Activated CD4-positive, alpha-beta T cell treated with anti-CD3 and anti-CD28 coated beads for 36 hours (primary cell): ENCODE data around the gene FXR2. TPM values are rescaled to one million over a fixed set of nuclear protein-coding genes. Genes with fewer than 3 reads are reported as not detected.
"Not testable (repeated sequence)": the region's sequence is repeated elsewhere in the genome, so short reads cannot be mapped to it uniquely, and the experiment has no call there.

Experiments
- ATAC-seq: fragments of 200-7000 bp; cut with Tn5 transposase; one replicate; pipeline ENCODE4 v1.10.0; 2021; ENCODE audit warnings: mild to moderate bottlenecking, moderate library complexity
- CTCF ChIA-PET: fragments of 350-600 bp; sonication (Branson Sonifier 250); formaldehyde crosslinking; loops from one replicate; lab custom pipeline; 2021; ENCODE audit warnings: antibody characterized with exemption; lab: Charles Lee
- POLR2A ChIA-PET: fragments of 350-600 bp; sonication (Branson Sonifier 250); formaldehyde crosslinking; loops from one replicate; lab custom pipeline; 2021; ENCODE audit warnings: antibody characterized with exemption, inconsistent platforms; lab: Charles Lee
- DNase-seq: peaks from one replicate; pipeline ENCODE4 v3.0.0-alpha.2; 2020
- H3K27ac Mint-ChIP-seq: one replicate; pipeline ENCODE4 v1.8.0; 2021; ENCODE audit warnings: mixed read lengths
- H3K27me3 Mint-ChIP-seq: one replicate; pipeline ENCODE4 v1.8.0; 2021; ENCODE audit warnings: mixed read lengths
- H3K36me3 Mint-ChIP-seq: one replicate; pipeline ENCODE4 v1.8.0; 2021; ENCODE audit warnings: low read depth, mixed read lengths
- H3K4me1 Mint-ChIP-seq: one replicate; pipeline ENCODE4 v1.8.0; 2021; ENCODE audit warnings: mixed read lengths
- H3K4me3 Mint-ChIP-seq: one replicate; pipeline ENCODE4 v1.8.0; 2021; ENCODE audit warnings: mild to moderate bottlenecking, moderate library complexity, mixed read lengths
- H3K9me3 Mint-ChIP-seq: one replicate; pipeline ENCODE4 v1.8.0; 2021; ENCODE audit warnings: low read depth, mixed read lengths
- intact Hi-C, 2 experiments: fragments of 100-400 bp; cut with DNase I in 1 of 2; cut with micrococcal nuclease in 1 of 2; formaldehyde crosslinking; loops; one replicate each; pipeline versions ENCODE4 v1.14.2 to v1.15.1; 2022 to 2024; cut with DNase I, micrococcal nuclease
- total RNA-seq, 2 experiments: library from RNA; stranded (reverse); gene quantifications; one replicate each; pipeline ENCODE4 v1.2.3, GENCODE V29; 2021

The FXR2 gene
- total RNA-seq, 2 experiments from 2014 or later = 35.6 to 50.2 TPM

DNA sequence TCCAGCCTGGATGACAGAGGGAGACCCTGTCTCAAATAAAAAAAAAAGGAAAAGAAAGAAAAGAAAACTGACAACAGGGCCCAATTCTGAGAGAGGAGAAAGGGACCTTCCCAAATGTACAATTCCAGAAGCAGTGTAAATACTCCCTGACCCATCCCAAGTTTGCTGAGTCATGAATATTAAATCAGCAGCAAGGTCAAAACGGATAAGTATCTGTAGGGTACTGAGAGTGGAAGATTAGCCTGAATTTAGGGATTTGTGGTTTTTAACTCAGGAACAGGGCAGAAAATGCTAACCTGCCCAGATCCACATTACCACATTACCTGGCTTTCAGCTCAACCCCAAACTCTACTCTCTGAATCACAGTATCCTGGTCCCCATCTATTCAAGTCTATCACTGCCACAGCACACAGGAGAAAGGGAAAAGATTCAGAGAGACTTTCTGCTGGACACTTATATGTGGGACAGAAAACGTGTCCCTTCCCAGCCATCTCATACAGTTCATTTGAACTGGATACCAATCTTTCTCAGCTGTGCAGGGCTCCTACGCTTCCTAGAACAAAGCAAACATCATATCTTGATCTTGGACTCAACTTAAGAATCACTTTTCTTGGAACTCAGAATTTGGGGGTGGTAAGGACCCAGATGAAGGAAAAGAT lies 2.9 kb downstream of the FXR2 start:
- Mint-ChIP-seq H3K36me3 (peaks cover 14% of the 10 kb centered on the region), H3K27ac (no peak overlapping the region), H3K27me3 (no peaks in the 10 kb centered on the region), H3K4me1 (peaks cover 36% of the 10 kb centered on the region), H3K4me3 (peak overlapping the region; percentile 85), H3K9me3 (no peaks in the 10 kb centered on the region)
- intact Hi-C loops = no loop called here
- DNase-seq = no peak
- ChIA-PET POLR2A (no interaction called here), CTCF (interaction anchor here (0.6 kb wide), 1 partner anchor 84 kb away, joined by 3 read pairs; no protein-coding TSS in a partner anchor)
- ATAC-seq = no peak

DNA sequence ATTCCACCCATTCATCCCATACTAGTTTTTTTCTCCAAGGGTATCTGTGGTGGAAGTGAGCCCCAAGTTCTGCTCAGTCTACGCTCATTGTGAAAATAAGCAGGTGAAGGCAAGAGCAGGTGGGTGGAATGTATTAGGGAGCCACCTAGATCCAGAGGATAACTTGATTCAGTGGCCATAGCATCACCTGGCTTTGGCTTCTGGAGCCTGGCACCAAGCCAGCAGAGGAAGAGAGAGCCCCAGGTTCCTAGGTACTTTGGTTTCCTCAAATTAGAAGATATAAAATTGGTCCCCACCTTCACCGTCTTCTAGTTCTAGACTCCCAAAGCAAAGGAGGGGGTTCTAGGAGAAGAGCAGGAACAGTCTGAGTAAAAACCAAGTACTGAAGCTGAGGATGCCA lies 4.1 kb downstream of the FXR2 start:
- H3K4me3 Mint-ChIP-seq = no peak overlapping the region
- H3K27ac Mint-ChIP-seq = no peak overlapping the region
- intact Hi-C loops = no loop called here
- H3K4me1 Mint-ChIP-seq = peaks cover 40% of the 10 kb centered on the region
- ATAC-seq = no peak
- POLR2A ChIA-PET = no interaction called here
- H3K36me3 Mint-ChIP-seq = peaks cover 23% of the 10 kb centered on the region
- no peaks in the 10 kb centered on the region for H3K9me3 Mint-ChIP-seq
- no peaks in the 10 kb centered on the region for H3K27me3 Mint-ChIP-seq
- no peak for DNase-seq
- CTCF ChIA-PET = interaction anchor here (0.6 to 1.5 kb wide), 4 partner anchors 21 to 124 kb away, joined by 3 to 5 read pairs (median 3); no protein-coding TSS in a partner anchor

DNA sequence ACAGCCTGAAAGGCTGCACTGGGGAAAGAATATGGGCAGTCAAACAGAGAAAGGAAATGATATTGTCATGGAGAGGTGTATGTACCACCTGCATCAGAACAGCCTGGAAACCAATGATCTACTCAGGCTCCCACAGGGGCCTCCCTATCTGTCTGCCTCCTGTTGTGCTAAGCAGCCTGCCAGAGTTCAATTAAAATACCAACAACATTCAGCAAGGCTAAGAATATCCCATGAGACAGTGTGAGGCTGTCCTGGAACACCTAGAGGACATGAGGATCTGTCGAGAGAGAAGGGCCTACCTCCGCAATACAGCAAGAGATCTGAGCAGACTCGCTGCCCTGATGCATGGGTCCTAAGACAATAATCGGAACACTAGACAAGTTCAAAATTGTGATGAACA lies 8.4 kb downstream of the FXR2 start:
- H3K36me3 Mint-ChIP-seq = peaks cover 42% of the 10 kb centered on the region
- no peak overlapping the region for H3K4me3 Mint-ChIP-seq
- H3K27me3 Mint-ChIP-seq = no peaks in the 10 kb centered on the region
- H3K9me3 Mint-ChIP-seq = no peaks in the 10 kb centered on the region
- ChIA-PET POLR2A (no interaction called here), CTCF (interaction anchor here (0.6 kb wide), 1 partner anchor 17 kb away, joined by 3 read pairs; no protein-coding TSS in a partner anchor)
- H3K27ac Mint-ChIP-seq = no peak overlapping the region
- peaks cover 18% of the 10 kb centered on the region for H3K4me1 Mint-ChIP-seq
- no peak for DNase-seq
- peak; percentile 49 for ATAC-seq
- intact Hi-C loops = no loop called here

DNA sequence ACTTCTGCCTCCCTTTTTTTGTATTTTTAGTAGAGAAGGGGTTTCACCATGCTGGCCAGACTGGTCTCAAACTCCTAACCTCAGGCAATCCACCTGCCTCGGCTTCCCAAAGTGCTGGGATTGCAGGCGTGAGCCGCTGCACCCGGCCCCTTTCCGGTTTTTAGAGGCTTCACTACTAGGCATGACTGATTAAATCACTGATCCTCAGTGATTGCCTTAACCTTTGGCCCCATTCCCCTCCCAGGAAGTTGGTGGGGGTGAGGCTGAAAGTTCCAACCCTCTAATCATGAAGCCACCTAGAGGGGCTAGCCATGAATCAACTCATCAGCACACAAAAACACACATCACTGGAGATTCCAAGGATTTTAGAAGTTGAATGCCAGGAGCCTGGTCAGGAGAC lies 17.1 kb downstream of the FXR2 start:
- intact Hi-C loops, H3K4me3 Mint-ChIP-seq, H3K27ac Mint-ChIP-seq, H3K27me3 Mint-ChIP-seq, H3K4me1 Mint-ChIP-seq, ATAC-seq, CTCF ChIA-PET, H3K9me3 Mint-ChIP-seq, POLR2A ChIA-PET, DNase-seq: not testable (repeated sequence)
- peaks cover 64% of the 10 kb centered on the region for H3K36me3 Mint-ChIP-seq

GRCh38 chr17:7593296-7593695 lies 21.4 kb downstream of the FXR2 start:
- no peak for DNase-seq
- H3K27ac Mint-ChIP-seq = no peak overlapping the region
- ChIA-PET CTCF (interaction anchor here (0.7 to 1.5 kb wide), 3 partner anchors 15 to 548 kb away, joined by 3 read pairs; no protein-coding TSS in a partner anchor), POLR2A (interaction anchor here (0.6 kb wide), 1 partner anchor 144 kb away, joined by 3 read pairs; no protein-coding TSS in a partner anchor)
- H3K36me3 Mint-ChIP-seq = peaks cover 48% of the 10 kb centered on the region
- H3K4me1 Mint-ChIP-seq = no peaks in the 10 kb centered on the region
- no peak for ATAC-seq
- no peaks in the 10 kb centered on the region for H3K27me3 Mint-ChIP-seq
- no peak overlapping the region for H3K4me3 Mint-ChIP-seq
- intact Hi-C loops = no loop called here
- H3K9me3 Mint-ChIP-seq = no peaks in the 10 kb centered on the region

DNA sequence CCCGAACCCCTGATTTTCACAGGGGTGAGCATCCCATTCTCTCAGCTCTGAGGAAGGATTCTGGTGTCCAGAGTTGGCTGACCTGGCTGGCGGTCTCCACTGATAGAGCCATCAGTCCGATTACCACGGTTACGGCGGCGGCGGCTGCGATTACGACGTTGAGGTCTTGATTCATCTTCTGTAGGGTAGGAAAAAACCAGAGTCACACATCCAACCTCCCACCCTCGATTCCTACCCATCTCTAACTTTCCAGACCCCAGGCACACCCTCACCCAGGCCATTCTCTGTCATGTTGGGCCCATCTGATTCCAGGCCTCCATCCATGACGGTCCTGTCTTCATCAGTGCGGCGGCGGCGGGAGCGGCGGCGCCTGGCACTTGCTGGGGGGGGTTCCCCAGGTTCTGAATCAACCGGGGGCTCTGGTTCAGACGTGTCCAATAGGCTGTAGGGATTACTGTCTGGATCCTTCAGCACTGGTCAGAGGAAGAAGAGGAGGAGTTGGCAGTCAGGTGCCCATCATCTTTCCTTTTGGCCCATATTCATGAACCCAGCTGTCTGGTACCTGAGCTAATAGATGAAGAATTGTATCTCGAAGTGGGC lies 22.2 kb downstream of the FXR2 start:
- CTCF ChIA-PET = interaction anchor here (0.5 to 1.5 kb wide), 4 partner anchors 27 to 198 kb away, joined by 3 to 4 read pairs (median 3); partner anchors contain the start of gene PLSCR3
- Mint-ChIP-seq H3K4me3 (no peak overlapping the region), H3K36me3 (peaks cover 53% of the 10 kb centered on the region), H3K4me1 (peaks cover under 1% of the 10 kb centered on the region), H3K27ac (no peak overlapping the region), H3K27me3 (no peaks in the 10 kb centered on the region), H3K9me3 (no peaks in the 10 kb centered on the region)
- DNase-seq (no peak), ATAC-seq (no peak)
- intact Hi-C loops = no loop called here
- POLR2A ChIA-PET = no interaction called here

GRCh38 chr17:7591596-7591995 lies 23.1 kb downstream of the FXR2 start:
- ATAC-seq (no peak), DNase-seq (no peak)
- Mint-ChIP-seq H3K4me3 (no peak overlapping the region), H3K4me1 (peaks cover 5% of the 10 kb centered on the region), H3K9me3 (no peaks in the 10 kb centered on the region), H3K36me3 (peaks cover 50% of the 10 kb centered on the region), H3K27ac (no peak overlapping the region), H3K27me3 (no peaks in the 10 kb centered on the region)
- ChIA-PET CTCF (interaction anchor here (1.3 kb wide), 1 partner anchor 31 kb away, joined by 4 read pairs; no protein-coding TSS in a partner anchor), POLR2A (no interaction called here)
- intact Hi-C loops = no loop called here

DNA sequence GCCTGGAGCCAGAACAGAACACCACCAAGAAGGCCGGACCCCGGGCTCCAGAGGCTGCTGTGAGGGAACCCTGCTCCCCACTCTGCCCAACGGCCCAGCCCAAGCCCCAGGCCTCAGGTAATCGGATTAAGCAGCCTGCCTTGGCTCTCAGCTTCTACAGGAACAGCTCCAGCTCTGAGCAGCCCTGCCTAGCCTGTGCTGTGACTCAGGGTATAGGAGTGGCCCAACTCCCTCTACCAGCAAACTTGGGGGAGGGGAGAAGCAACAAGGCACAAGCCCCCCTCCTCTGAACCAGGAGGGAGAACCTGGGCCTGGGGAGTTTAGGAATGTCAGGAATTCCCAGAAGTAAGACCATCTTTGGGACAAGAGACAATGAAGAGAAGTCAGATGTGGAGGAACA lies 24.0 kb downstream of the FXR2 start:
- no peak overlapping the region for H3K27ac Mint-ChIP-seq
- ATAC-seq (peak; percentile 41), DNase-seq (no peak)
- peaks cover 47% of the 10 kb centered on the region for H3K36me3 Mint-ChIP-seq
- H3K4me3 Mint-ChIP-seq = no peak overlapping the region
- intact Hi-C loops = no loop called here
- H3K27me3 Mint-ChIP-seq = no peaks in the 10 kb centered on the region
- H3K4me1 Mint-ChIP-seq = peaks cover 6% of the 10 kb centered on the region
- POLR2A ChIA-PET = no interaction called here
- CTCF ChIA-PET = interaction anchor here (0.7 to 0.9 kb wide), 2 partner anchors 30 to 70 kb away, joined by 3 to 4 read pairs; no protein-coding TSS in a partner anchor
- no peaks in the 10 kb centered on the region for H3K9me3 Mint-ChIP-seq

DNA sequence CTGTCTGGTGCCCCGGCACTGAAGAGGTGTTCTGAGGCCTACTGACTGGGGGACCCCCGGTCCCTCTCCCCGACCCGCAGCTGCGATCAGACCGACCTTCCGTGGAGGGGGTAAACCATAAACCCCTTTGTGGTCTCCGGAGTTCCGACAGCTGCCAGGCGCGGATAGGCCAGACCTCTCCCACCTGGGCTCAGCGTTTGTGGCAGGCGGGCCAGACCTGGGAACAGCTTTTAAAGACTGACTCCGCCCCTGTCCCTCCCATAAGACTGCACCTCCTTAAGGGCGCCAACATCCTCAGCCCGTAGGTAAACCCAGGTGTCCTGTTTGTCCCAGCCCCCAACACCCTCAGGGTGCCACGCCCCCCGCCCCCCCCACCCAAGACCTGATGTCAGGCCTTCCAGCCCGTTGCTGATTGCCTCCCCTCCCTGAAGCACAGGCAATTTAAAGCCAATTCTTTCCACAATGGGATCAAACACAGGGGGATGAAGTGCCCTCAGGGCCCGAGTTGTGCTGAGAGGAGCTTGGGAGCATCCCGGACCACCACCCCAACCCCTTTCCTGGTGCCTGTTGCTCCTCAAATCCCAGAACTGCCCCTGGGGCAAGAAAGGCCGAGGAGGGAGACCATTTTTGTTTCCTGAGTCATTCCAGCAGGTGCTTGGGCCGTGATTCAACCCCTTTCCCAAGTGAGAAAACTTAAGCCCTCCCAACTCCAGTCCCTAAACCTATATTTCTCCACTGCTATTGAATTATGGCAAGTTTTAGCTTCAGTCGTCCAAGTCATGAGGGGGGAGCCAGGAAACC lies 24.6 kb downstream of the FXR2 start, which contains the start of gene SOX15:
Gene SOX15, minus strand, starts transcription at position 204 of the 801 bp plus-strand sequence. CDS start 418 bp downstream, outside the sequence.
- DNase-seq = no peak
- no peaks in the 10 kb centered on the region for H3K27me3 Mint-ChIP-seq
- H3K4me3 Mint-ChIP-seq = no peak within 1 kb of the TSS
- ChIA-PET CTCF (interaction anchor here (0.6 to 2.3 kb wide), 22 partner anchors 11 to 286 kb away, joined by 3 to 12 read pairs (median 4); partner anchors contain the start of genes CD68, CHRNB1, FXR2 and TMEM95), POLR2A (interaction anchor here (0.5 to 1.7 kb wide), 7 partner anchors 10 to 97 kb away, joined by 3 to 10 read pairs (median 4); partner anchors contain the start of genes CD68 and TP53)
- intact Hi-C loops = loop anchor here in 1 of 2 experiments (1.0 to 2.0 kb wide), 4 partner anchors 67 to 310 kb away; no protein-coding TSS in a partner anchor
- H3K4me1 Mint-ChIP-seq = peaks cover 9% of the 10 kb centered on the region
- ATAC-seq = no peak
- no peak within 1 kb of the TSS for H3K27ac Mint-ChIP-seq
- H3K36me3 Mint-ChIP-seq = peaks cover 43% of the 10 kb centered on the region
- no peaks in the 10 kb centered on the region for H3K9me3 Mint-ChIP-seq

GRCh38 chr17:7589204-7589868 lies 25.4 kb downstream of the FXR2 start:
- Mint-ChIP-seq H3K4me1 (peaks cover 16% of the 10 kb centered on the region), H3K27ac (no peak overlapping the region), H3K4me3 (no peak overlapping the region), H3K27me3 (no peaks in the 10 kb centered on the region), H3K36me3 (peaks cover 44% of the 10 kb centered on the region), H3K9me3 (no peaks in the 10 kb centered on the region)
- peak; percentile 86 for ATAC-seq
- ChIA-PET CTCF (interaction anchor here (0.5 to 2.3 kb wide), 24 partner anchors 9 to 291 kb away, joined by 3 to 12 read pairs (median 4); partner anchors contain the start of genes CD68, CHRNB1, FXR2 and TMEM95), POLR2A (interaction anchor here (0.5 to 1.7 kb wide), 6 partner anchors 29 to 98 kb away, joined by 3 to 10 read pairs (median 4); partner anchors contain the start of gene TP53)
- DNase-seq = peak; percentile 85
- intact Hi-C loops = loop anchor here in 1 of 2 experiments (1.0 to 2.0 kb wide), 4 partner anchors 67 to 309 kb away; no protein-coding TSS in a partner anchor
